ENCODE measurements around the gene EHF. TPM values are rescaled to one million over a fixed set of nuclear protein-coding genes. Genes with fewer than 3 reads are reported as not detected.

The EHF gene
- total and polyA plus RNA-seq, 2 of the 8 experiments (the other 6 are each of a cell fraction or from before 2014, with no cell fraction given): not detected

GRCh38 chr11:34586488-34587281 lies 34.2 kb upstream of the EHF start (continued):
- TF ChIP-seq, protein P1, sequence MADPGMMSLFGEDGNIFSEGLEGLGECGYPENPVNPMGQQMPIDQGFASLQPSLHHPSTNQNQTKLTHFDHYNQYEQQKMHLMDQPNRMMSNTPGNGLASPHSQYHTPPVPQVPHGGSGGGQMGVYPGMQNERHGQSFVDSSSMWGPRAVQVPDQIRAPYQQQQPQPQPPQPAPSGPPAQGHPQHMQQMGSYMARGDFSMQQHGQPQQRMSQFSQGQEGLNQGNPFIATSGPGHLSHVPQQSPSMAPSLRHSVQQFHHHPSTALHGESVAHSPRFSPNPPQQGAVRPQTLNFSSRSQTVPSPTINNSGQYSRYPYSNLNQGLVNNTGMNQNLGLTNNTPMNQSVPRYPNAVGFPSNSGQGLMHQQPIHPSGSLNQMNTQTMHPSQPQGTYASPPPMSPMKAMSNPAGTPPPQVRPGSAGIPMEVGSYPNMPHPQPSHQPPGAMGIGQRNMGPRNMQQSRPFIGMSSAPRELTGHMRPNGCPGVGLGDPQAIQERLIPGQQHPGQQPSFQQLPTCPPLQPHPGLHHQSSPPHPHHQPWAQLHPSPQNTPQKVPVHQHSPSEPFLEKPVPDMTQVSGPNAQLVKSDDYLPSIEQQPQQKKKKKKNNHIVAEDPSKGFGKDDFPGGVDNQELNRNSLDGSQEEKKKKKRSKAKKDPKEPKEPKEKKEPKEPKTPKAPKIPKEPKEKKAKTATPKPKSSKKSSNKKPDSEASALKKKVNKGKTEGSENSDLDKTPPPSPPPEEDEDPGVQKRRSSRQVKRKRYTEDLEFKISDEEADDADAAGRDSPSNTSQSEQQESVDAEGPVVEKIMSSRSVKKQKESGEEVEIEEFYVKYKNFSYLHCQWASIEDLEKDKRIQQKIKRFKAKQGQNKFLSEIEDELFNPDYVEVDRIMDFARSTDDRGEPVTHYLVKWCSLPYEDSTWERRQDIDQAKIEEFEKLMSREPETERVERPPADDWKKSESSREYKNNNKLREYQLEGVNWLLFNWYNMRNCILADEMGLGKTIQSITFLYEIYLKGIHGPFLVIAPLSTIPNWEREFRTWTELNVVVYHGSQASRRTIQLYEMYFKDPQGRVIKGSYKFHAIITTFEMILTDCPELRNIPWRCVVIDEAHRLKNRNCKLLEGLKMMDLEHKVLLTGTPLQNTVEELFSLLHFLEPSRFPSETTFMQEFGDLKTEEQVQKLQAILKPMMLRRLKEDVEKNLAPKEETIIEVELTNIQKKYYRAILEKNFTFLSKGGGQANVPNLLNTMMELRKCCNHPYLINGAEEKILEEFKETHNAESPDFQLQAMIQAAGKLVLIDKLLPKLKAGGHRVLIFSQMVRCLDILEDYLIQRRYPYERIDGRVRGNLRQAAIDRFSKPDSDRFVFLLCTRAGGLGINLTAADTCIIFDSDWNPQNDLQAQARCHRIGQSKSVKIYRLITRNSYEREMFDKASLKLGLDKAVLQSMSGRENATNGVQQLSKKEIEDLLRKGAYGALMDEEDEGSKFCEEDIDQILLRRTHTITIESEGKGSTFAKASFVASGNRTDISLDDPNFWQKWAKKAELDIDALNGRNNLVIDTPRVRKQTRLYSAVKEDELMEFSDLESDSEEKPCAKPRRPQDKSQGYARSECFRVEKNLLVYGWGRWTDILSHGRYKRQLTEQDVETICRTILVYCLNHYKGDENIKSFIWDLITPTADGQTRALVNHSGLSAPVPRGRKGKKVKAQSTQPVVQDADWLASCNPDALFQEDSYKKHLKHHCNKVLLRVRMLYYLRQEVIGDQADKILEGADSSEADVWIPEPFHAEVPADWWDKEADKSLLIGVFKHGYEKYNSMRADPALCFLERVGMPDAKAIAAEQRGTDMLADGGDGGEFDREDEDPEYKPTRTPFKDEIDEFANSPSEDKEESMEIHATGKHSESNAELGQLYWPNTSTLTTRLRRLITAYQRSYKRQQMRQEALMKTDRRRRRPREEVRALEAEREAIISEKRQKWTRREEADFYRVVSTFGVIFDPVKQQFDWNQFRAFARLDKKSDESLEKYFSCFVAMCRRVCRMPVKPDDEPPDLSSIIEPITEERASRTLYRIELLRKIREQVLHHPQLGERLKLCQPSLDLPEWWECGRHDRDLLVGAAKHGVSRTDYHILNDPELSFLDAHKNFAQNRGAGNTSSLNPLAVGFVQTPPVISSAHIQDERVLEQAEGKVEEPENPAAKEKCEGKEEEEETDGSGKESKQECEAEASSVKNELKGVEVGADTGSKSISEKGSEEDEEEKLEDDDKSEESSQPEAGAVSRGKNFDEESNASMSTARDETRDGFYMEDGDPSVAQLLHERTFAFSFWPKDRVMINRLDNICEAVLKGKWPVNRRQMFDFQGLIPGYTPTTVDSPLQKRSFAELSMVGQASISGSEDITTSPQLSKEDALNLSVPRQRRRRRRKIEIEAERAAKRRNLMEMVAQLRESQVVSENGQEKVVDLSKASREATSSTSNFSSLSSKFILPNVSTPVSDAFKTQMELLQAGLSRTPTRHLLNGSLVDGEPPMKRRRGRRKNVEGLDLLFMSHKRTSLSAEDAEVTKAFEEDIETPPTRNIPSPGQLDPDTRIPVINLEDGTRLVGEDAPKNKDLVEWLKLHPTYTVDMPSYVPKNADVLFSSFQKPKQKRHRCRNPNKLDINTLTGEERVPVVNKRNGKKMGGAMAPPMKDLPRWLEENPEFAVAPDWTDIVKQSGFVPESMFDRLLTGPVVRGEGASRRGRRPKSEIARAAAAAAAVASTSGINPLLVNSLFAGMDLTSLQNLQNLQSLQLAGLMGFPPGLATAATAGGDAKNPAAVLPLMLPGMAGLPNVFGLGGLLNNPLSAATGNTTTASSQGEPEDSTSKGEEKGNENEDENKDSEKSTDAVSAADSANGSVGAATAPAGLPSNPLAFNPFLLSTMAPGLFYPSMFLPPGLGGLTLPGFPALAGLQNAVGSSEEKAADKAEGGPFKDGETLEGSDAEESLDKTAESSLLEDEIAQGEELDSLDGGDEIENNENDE (IDR thresholded peaks at IDR 0.05; ENCODE audit: insufficient replicate concordance, low read length): no peak
- no peak for TF ChIP-seq KDM4A (IDR thresholded peaks at IDR 0.05; ENCODE audit: low read depth, low read length, severe bottlenecking)
